HepG2 (cell line): ENCODE measurements around the gene KCNA4.

Experiments
- CHD2 ChIP-seq: IDR thresholded peaks from 2 replicates; pipeline ENCODE4 v1.6.1; 2011; ENCODE audit warnings: low read depth, low read length, improper control_type of control experiment
- CTCF ChIP-seq: sonication (generic); formaldehyde crosslinking; IDR thresholded peaks from 2 replicates; pipeline ENCODE4 v1.5.0; 2020; ENCODE audit warnings: mild to moderate bottlenecking, missing genetic modification reagents, moderate library complexity
- POLR2A ChIP-seq, 2 experiments: IDR thresholded peaks; 2 replicates each; pipeline ENCODE4 v1.6.1; 2011; ENCODE audit warnings: low read depth in 2 of 2, low read length in 2 of 2, mild to moderate bottlenecking in 1 of 2, moderate library complexity in 1 of 2; ENCODE audit not compliant: insufficient read depth in 1 of 2
- RAD51 ChIP-seq: fragments of 450-650 bp; IDR thresholded peaks from 2 replicates; pipeline ENCODE4 v1.6.1; 2016; ENCODE audit warnings: borderline replicate concordance
- REST ChIP-seq, 2 experiments: IDR thresholded peaks; 2 replicates each; pipeline ENCODE4 v1.6.1; 2011 to 2012; ENCODE audit warnings: low read length in 2 of 2, borderline replicate concordance in 1 of 2, low read depth in 1 of 2, mild to moderate bottlenecking in 1 of 2, moderate library complexity in 1 of 2
- TARDBP ChIP-seq: sonication (generic); formaldehyde crosslinking; IDR thresholded peaks from 2 replicates; pipeline ENCODE4 v1.8.0; 2022; ENCODE audit warnings: mild to moderate bottlenecking, missing genetic modification reagents
- ZBTB25 ChIP-seq: IDR thresholded peaks from 2 replicates; pipeline ENCODE4 v1.6.1; 2018; ENCODE audit warnings: missing genetic modification reagents
- ZFP82 ChIP-seq: sonication (generic); formaldehyde crosslinking; IDR thresholded peaks from 2 replicates; pipeline ENCODE4 v1.5.1; 2020; ENCODE audit warnings: mild to moderate bottlenecking, missing genetic modification reagents, borderline replicate concordance

GRCh38 chr11:29996016-29996415 is 20.8 kb downstream of the KCNA4 start:
- TF ChIP-seq RAD51 (no peak), TARDBP (CRISPR knock-in tag) (no peak), CHD2 (no peak), ZBTB25 (CRISPR knock-in tag) (no peak), CTCF (CRISPR knock-in tag) (no peak), ZFP82 (CRISPR knock-in tag) (no peak), POLR2A (IDR thresholded peaks at IDR 0.05; ENCODE audit: insufficient read depth in 1 of 2, low read depth in 2 of 2, low read length in 2 of 2) (no peak), REST (IDR thresholded peaks at IDR 0.05; ENCODE audit: borderline replicate concordance in 1 of 2, low read depth in 1 of 2, low read length in 2 of 2) (no peak)
